H9 (cell line): ENCODE data around the gene MILR1. TPM values are rescaled to one million over a fixed set of nuclear protein-coding genes. Genes with fewer than 3 reads are reported as not detected.
A peak's percentile ranks its signal among the peaks of the same experiment; 100 is the strongest.
"Not testable (repeated sequence)": the region's sequence is repeated elsewhere in the genome, so short reads cannot be mapped to it uniquely, and the experiment has no call there.

Experiments used
- DNase-seq: peaks from one replicate; pipeline ENCODE4 v3.0.0-alpha.2; 2017
- H2AFZ ChIP-seq: one replicate; pipeline ENCODE4 v1.6.1; 2013; ENCODE audit warnings: mild to moderate bottlenecking, low read length, control low read depth, moderate library complexity
- H2AK5ac ChIP-seq: 2 replicates; pipeline ENCODE4 v1.6.1; 2013; ENCODE audit warnings: low read length, control low read depth, mixed read lengths; ENCODE audit not compliant: insufficient read length
- H2BK120ac ChIP-seq: one replicate; pipeline ENCODE4 v1.6.1; 2013; ENCODE audit warnings: low read depth, mild to moderate bottlenecking, low read length, control low read depth, inconsistent platforms; ENCODE audit not compliant: poor library complexity, severe bottlenecking
- H2BK12ac ChIP-seq: 2 replicates; pipeline ENCODE4 v1.6.1; 2013; ENCODE audit warnings: low read length, control low read depth, mixed read lengths, low read depth; ENCODE audit not compliant: insufficient read length
- H2BK15ac ChIP-seq: 2 replicates; pipeline ENCODE4 v1.6.1; 2013; ENCODE audit warnings: low read depth, low read length, control low read depth
- H2BK20ac ChIP-seq: one replicate; pipeline ENCODE4 v1.6.1; 2013; ENCODE audit warnings: low read depth, mild to moderate bottlenecking, low read length, control low read depth, inconsistent platforms; ENCODE audit not compliant: poor library complexity, severe bottlenecking
- H2BK5ac ChIP-seq: 2 replicates; pipeline ENCODE4 v1.6.1; 2013; ENCODE audit warnings: low read length, control low read depth, mixed read lengths; ENCODE audit not compliant: insufficient read length
- H3K14ac ChIP-seq: 2 replicates; pipeline ENCODE4 v1.6.1; 2013; ENCODE audit warnings: low read length, control low read depth; ENCODE audit not compliant: insufficient read depth
- H3K18ac ChIP-seq: 2 replicates; pipeline ENCODE4 v1.6.1; 2013; ENCODE audit warnings: low read depth, mild to moderate bottlenecking, mixed read lengths, low read length, control low read depth; ENCODE audit not compliant: insufficient read length
- H3K23ac ChIP-seq: 2 replicates; pipeline ENCODE4 v1.6.1; 2013; ENCODE audit warnings: low read length, control low read depth, mixed read lengths, low read depth; ENCODE audit not compliant: insufficient read length
- H3K23me2 ChIP-seq: 2 replicates; pipeline ENCODE4 v1.6.1; 2013; ENCODE audit warnings: low read depth, mild to moderate bottlenecking, mixed read lengths, low read length, control low read depth; ENCODE audit not compliant: insufficient read length, poor library complexity, severe bottlenecking
- H3K27ac ChIP-seq: 2 replicates; pipeline ENCODE4 v1.5.1; 2013; ENCODE audit warnings: low read length, control low read depth, mixed read lengths, low read depth; ENCODE audit not compliant: insufficient read length
- H3K27me3 ChIP-seq: 2 replicates; pipeline ENCODE4 v1.6.1; 2013; ENCODE audit warnings: low read length, control low read depth, inconsistent platforms; ENCODE audit not compliant: insufficient read depth
- H3K4ac ChIP-seq: 2 replicates; pipeline ENCODE4 v1.6.1; 2013; ENCODE audit warnings: low read depth, mild to moderate bottlenecking, control low read depth, inconsistent platforms, low read length, moderate library complexity
- H3K4me1 ChIP-seq: 2 replicates; pipeline ENCODE4 v1.6.1; 2013; ENCODE audit warnings: low read length, control low read depth, inconsistent platforms; ENCODE audit not compliant: insufficient read depth
- H3K4me2 ChIP-seq: 2 replicates; pipeline ENCODE4 v1.6.1; 2013; ENCODE audit warnings: low read length, control low read depth, mixed read lengths; ENCODE audit not compliant: insufficient read length, insufficient read depth
- H3K56ac ChIP-seq: 2 replicates; pipeline ENCODE4 v1.6.1; 2013; ENCODE audit warnings: low read depth, mild to moderate bottlenecking, mixed read lengths, low read length, control low read depth; ENCODE audit not compliant: insufficient read length
- H3K79me1 ChIP-seq: 2 replicates; pipeline ENCODE4 v1.6.1; 2013; ENCODE audit warnings: low read depth, mild to moderate bottlenecking, moderate library complexity, low read length, control low read depth, inconsistent platforms; ENCODE audit not compliant: insufficient read depth, poor library complexity, severe bottlenecking
- H3K79me2 ChIP-seq: 2 replicates; pipeline ENCODE4 v1.6.1; 2013; ENCODE audit warnings: low read length, control low read depth, inconsistent platforms; ENCODE audit not compliant: insufficient read depth
- H3K9ac ChIP-seq: 2 replicates; pipeline ENCODE4 v1.6.1; 2013; ENCODE audit warnings: low read length, control low read depth, mixed read lengths; ENCODE audit not compliant: insufficient read length; ENCODE audit errors: extremely low read depth
- H3K9me3 ChIP-seq: one replicate; pipeline ENCODE4 v1.6.1; 2013; ENCODE audit warnings: low read depth, low read length, inconsistent platforms; ENCODE audit not compliant: control insufficient read depth
- H3T11ph ChIP-seq: one replicate; pipeline ENCODE4 v1.6.1; 2013; ENCODE audit warnings: mild to moderate bottlenecking, low read length, control low read depth, inconsistent platforms
- H4K20me1 ChIP-seq: one replicate; pipeline ENCODE4 v1.6.1; 2013; ENCODE audit not compliant: control insufficient read depth, insufficient read length, insufficient read depth
- H4K5ac ChIP-seq: 2 replicates; pipeline ENCODE4 v1.6.1; 2013; ENCODE audit warnings: low read depth, mild to moderate bottlenecking, mixed read lengths, low read length, control low read depth; ENCODE audit not compliant: insufficient read length
- H4K8ac ChIP-seq: replicated peaks from 2 replicates; pipeline ENCODE4 v1.6.1; 2013; ENCODE audit warnings: low read length, control low read depth, mixed read lengths, low read depth; ENCODE audit not compliant: insufficient read length
- H4K91ac ChIP-seq: 2 replicates; pipeline ENCODE4 v1.6.1; 2013; ENCODE audit warnings: low read depth, mild to moderate bottlenecking, moderate library complexity, mixed read lengths, low read length, control low read depth; ENCODE audit not compliant: insufficient read length
- H3K27ac Mint-ChIP-seq, 3 experiments: 2 replicates in 2 of 3; 3 replicates in 1 of 3; pipeline ENCODE4 v1.8.0; 2020 to 2021; ENCODE audit warnings: mixed read lengths in 3 of 3, mild to moderate bottlenecking in 1 of 3, moderate library complexity in 1 of 3
- H3K27me3 Mint-ChIP-seq: 2 replicates; pipeline ENCODE4 v1.8.0; 2021; ENCODE audit warnings: low read depth, mild to moderate bottlenecking, moderate library complexity, mixed read lengths
- H3K36me3 Mint-ChIP-seq, 3 experiments: 2 replicates in 2 of 3; 3 replicates in 1 of 3; pipeline ENCODE4 v1.8.0; 2020 to 2021; ENCODE audit warnings: low read depth in 3 of 3, mixed read lengths in 3 of 3; ENCODE audit not compliant: insufficient read depth in 1 of 3
- H3K4me1 Mint-ChIP-seq, 2 experiments: 2 replicates each; pipeline ENCODE4 v1.8.0; 2020; ENCODE audit warnings: mixed read lengths in 2 of 2
- H3K4me3 Mint-ChIP-seq, 2 experiments: 2 replicates in 1 of 2; 3 replicates in 1 of 2; pipeline ENCODE4 v1.8.0; 2020 to 2021; ENCODE audit warnings: mild to moderate bottlenecking in 2 of 2, mixed read lengths in 2 of 2, moderate library complexity in 1 of 2
- H3K9me3 Mint-ChIP-seq, 2 experiments: 2 replicates in 1 of 2; 3 replicates in 1 of 2; pipeline ENCODE4 v1.8.0; 2020; ENCODE audit warnings: mild to moderate bottlenecking in 2 of 2, mixed read lengths in 2 of 2, moderate library complexity in 1 of 2
- WGBS: extraction: QIAGEN DNeasy Blood & Tissue Kit; methylation state at CpG from one replicate; pipeline ENCODE4 v1.1.7; 2013; ENCODE audit warnings: missing lambda C conversion rate, low lambda C conversion rate, mixed read lengths; ENCODE audit not compliant: insufficient read length; ENCODE audit errors: extremely low coverage; 5-methylcytosine and 5-hydroxymethylcytosine counted together
- total RNA-seq: library from RNA; stranded (reverse); gene quantifications from 2 replicates; pipeline ENCODE4 v1.2.1, GENCODE V29; 2021
- TF ChIP-seq, protein P1 (sequence below): fragments of 200-600 bp; sonication (generic); conservative IDR thresholded peaks from 3 replicates; pipeline ENCODE4 v1.8.0; 2021; ENCODE audit warnings: antibody characterized with exemption, mild to moderate bottlenecking

MILR1 gene
- total RNA-seq, 1 experiment from 2014 or later = not detected

DNA sequence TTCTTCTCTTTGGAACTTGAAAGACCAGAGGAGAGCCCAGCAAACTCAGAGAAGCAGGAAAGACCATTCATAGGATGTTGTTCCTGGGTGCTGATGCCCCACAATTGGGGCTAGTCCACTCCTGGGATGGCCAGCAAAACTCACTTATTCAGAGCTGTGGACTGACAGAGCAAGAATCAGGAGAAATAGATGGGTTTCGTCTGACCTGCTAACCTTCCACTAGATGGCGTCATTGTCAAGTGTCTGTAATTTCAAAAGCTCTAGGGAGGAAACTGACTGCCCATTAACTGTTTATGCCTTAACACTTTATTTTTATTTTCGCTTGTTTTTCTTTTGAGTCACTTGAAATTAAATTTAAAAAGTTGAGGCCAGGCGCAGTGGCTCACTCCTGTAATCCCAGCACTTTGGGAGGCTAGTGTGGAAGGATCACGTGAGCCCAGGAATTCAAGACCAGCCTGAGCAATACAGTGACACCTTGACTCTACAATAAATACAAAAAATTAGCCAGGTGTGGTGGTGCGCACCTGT, 28.7 kb upstream of the MILR1 start:
- peak; percentile 47 for DNase-seq
- H3K36me3 Mint-ChIP-seq = peaks cover 0 to under 1% (median 0%) of the 10 kb centered on the region in 3 experiments; a peak in 2 of 7 replicates
- Histone ChIP-seq H3K23ac (no peak overlapping the region), H4K91ac (no peak overlapping the region), H3K18ac (no peak overlapping the region), H3K27me3 (no peaks in the 10 kb centered on the region), H3K79me2 (no peaks in the 10 kb centered on the region), H2AK5ac (no peak overlapping the region), H3K27ac (no peak overlapping the region), H3T11ph (no peak overlapping the region), H3K79me1 (no peaks in the 10 kb centered on the region), H3K4me1 (no peaks in the 10 kb centered on the region), H2BK5ac (no peak overlapping the region), H3K4me2 (no peak overlapping the region), H3K9me3 (no peaks in the 10 kb centered on the region), H3K23me2 (no peaks in the 10 kb centered on the region), H4K8ac (no peak overlapping the region), H2AFZ (no peak overlapping the region), H2BK15ac (no peak overlapping the region), H3K4ac (no peak overlapping the region), H3K14ac (no peak overlapping the region), H2BK20ac (no peak overlapping the region), H2BK120ac (no peak overlapping the region), H3K9ac (no peak overlapping the region), H3K56ac (no peak overlapping the region), H2BK12ac (no peak overlapping the region), H4K20me1 (no peaks in the 10 kb centered on the region), H4K5ac (no peak overlapping the region)
- no peak overlapping the region for H3K4me3 Mint-ChIP-seq
- H3K27me3 Mint-ChIP-seq = no peaks in the 10 kb centered on the region
- peak overlapping the region in 1 of 3 experiments; percentile 88; a peak in 1 of 7 replicates for H3K27ac Mint-ChIP-seq
- H3K9me3 Mint-ChIP-seq = peaks cover 2 to 9% of the 10 kb centered on the region in 2 experiments
- WGBS = no CpG with 5 or more reads among the region's 6 CpGs
- TF ChIP-seq, protein P1, sequence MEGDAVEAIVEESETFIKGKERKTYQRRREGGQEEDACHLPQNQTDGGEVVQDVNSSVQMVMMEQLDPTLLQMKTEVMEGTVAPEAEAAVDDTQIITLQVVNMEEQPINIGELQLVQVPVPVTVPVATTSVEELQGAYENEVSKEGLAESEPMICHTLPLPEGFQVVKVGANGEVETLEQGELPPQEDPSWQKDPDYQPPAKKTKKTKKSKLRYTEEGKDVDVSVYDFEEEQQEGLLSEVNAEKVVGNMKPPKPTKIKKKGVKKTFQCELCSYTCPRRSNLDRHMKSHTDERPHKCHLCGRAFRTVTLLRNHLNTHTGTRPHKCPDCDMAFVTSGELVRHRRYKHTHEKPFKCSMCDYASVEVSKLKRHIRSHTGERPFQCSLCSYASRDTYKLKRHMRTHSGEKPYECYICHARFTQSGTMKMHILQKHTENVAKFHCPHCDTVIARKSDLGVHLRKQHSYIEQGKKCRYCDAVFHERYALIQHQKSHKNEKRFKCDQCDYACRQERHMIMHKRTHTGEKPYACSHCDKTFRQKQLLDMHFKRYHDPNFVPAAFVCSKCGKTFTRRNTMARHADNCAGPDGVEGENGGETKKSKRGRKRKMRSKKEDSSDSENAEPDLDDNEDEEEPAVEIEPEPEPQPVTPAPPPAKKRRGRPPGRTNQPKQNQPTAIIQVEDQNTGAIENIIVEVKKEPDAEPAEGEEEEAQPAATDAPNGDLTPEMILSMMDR = peak; percentile 84
- peaks cover 9 to 10% of the 10 kb centered on the region in 2 experiments for H3K4me1 Mint-ChIP-seq

DNA sequence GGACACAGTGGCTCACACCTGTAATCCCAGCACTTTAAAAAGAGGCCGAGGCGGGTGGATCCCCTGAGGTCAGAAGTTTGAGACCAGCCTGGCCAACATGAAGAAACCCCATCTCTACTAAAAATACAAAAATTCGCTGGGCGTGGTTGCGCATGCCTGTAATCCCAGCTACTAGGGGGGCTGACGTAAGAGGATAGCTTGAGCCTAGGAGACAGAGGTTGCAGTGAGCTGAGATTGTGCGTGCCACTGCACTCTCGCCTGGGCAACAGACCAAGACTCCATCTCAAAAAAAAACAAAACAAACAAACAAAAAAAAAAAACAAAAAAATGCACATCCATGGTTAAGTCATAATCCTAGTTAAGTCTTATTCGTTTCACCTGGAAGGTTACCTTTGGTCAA, 26.8 kb upstream of the MILR1 start:
- not testable (repeated sequence) for H2AFZ ChIP-seq, H3K4me1 ChIP-seq, H3K18ac ChIP-seq, H2BK120ac ChIP-seq, H3K56ac ChIP-seq, H3K4ac ChIP-seq, H2BK5ac ChIP-seq, H4K91ac ChIP-seq, H3K4me2 ChIP-seq, H2AK5ac ChIP-seq, DNase-seq, H3K4me3 Mint-ChIP-seq, H3K23ac ChIP-seq, H3K9ac ChIP-seq, H3K27ac Mint-ChIP-seq, H2BK20ac ChIP-seq, H2BK12ac ChIP-seq, H2BK15ac ChIP-seq, H3K79me1 ChIP-seq, H3K14ac ChIP-seq, H3K9me3 ChIP-seq, H3K27me3 ChIP-seq, H3T11ph ChIP-seq, H4K8ac ChIP-seq, H4K5ac ChIP-seq, H3K27ac ChIP-seq, H3K79me2 ChIP-seq, H3K23me2 ChIP-seq, H3K27me3 Mint-ChIP-seq, H4K20me1 ChIP-seq
- H3K36me3 Mint-ChIP-seq = peaks cover 11 to 18% (median 13%) of the 10 kb centered on the region in 3 experiments
- peaks cover 21 to 28% of the 10 kb centered on the region in 2 experiments for H3K9me3 Mint-ChIP-seq
- H3K4me1 Mint-ChIP-seq = peaks cover 9 to 10% of the 10 kb centered on the region in 2 experiments
- no CpG with 5 or more reads among the region's 9 CpGs for WGBS
